Activated CD8-positive, alpha-beta memory T cell treated with anti-CD3 and anti-CD28 coated beads, Interleukin-2, amount 10 ng/mL, durations not matched to agents 7 days and 5 days (primary cell): ENCODE results near the gene PIK3CD. TPM values are rescaled to one million over a fixed set of nuclear protein-coding genes. Genes with fewer than 3 reads are reported as not detected.
A peak's percentile ranks its signal among the peaks of the same experiment; 100 is the strongest.

ENCODE experiments used
- ATAC-seq: fragments of 150-1000 bp; cut with Tn5 transposase; one replicate; pipeline ENCODE4 v1.10.0; 2021; ENCODE audit warnings: moderate library complexity
- CTCF ChIA-PET: fragments of 350-600 bp; sonication (Branson Sonifier 250); formaldehyde crosslinking; loops from one replicate; lab custom pipeline; 2021; ENCODE audit warnings: antibody characterized with exemption; lab: Charles Lee
- DNase-seq: peaks from one replicate; pipeline ENCODE4 v3.0.0-alpha.2; 2020
- H3K27ac Mint-ChIP-seq: one replicate; pipeline ENCODE4 v1.8.0; 2021; ENCODE audit warnings: mild to moderate bottlenecking, mixed read lengths
- H3K27me3 Mint-ChIP-seq: one replicate; pipeline ENCODE4 v1.8.0; 2021; ENCODE audit warnings: mixed read lengths
- H3K36me3 Mint-ChIP-seq: one replicate; pipeline ENCODE4 v1.8.0; 2021; ENCODE audit warnings: mild to moderate bottlenecking, mixed read lengths
- H3K4me1 Mint-ChIP-seq: one replicate; pipeline ENCODE4 v1.8.0; 2021; ENCODE audit warnings: mixed read lengths
- H3K4me3 Mint-ChIP-seq: one replicate; pipeline ENCODE4 v1.8.0; 2021; ENCODE audit warnings: mild to moderate bottlenecking, moderate library complexity, mixed read lengths
- H3K9me3 Mint-ChIP-seq: one replicate; pipeline ENCODE4 v1.8.0; 2022; ENCODE audit warnings: low read depth, mixed read lengths
- total RNA-seq, 2 experiments: library from RNA; stranded (reverse); gene quantifications; one replicate each; pipeline ENCODE4 v1.2.3, GENCODE V29; 2021

The PIK3CD gene
- total RNA-seq, 2 experiments from 2014 or later: 256 to 261 TPM

- ATAC-seq (peak; percentile 84), DNase-seq (peak; percentile 86)
- peaks cover 68% of the 10 kb centered on the region for H3K4me1 Mint-ChIP-seq
- peaks cover 34% of the 10 kb centered on the region for H3K36me3 Mint-ChIP-seq
- peak overlapping the region; percentile 70 for H3K4me3 Mint-ChIP-seq
- H3K9me3 Mint-ChIP-seq: no peaks in the 10 kb centered on the region
- H3K27me3 Mint-ChIP-seq: no peaks in the 10 kb centered on the region
- CTCF ChIA-PET: interaction anchor here (1.2 to 6.2 kb wide), 5 partner anchors 10 to 62 kb away, joined by 3 to 39 read pairs (median 11); no protein-coding TSS in a partner anchor
- peak overlapping the region; percentile 85 for H3K27ac Mint-ChIP-seq
These were observed 37.6 kb downstream of the PIK3CD start for GRCh38 chr1:9689011-9689706.

GRCh38 chr1:9689971-9690381 lies 38.4 kb downstream of the PIK3CD start:
- Mint-ChIP-seq H3K27ac (peak overlapping the region; percentile 34), H3K4me3 (peak overlapping the region; percentile 75), H3K36me3 (peaks cover 38% of the 10 kb centered on the region), H3K4me1 (peaks cover 66% of the 10 kb centered on the region), H3K9me3 (no peaks in the 10 kb centered on the region), H3K27me3 (no peaks in the 10 kb centered on the region)
- DNase-seq (no peak), ATAC-seq (no peak)
- CTCF ChIA-PET: interaction anchor here (1.8 to 2.8 kb wide), 3 partner anchors 13 to 62 kb away, joined by 7 to 22 read pairs (median 12); no protein-coding TSS in a partner anchor

- peaks cover 42% of the 10 kb centered on the region for H3K36me3 Mint-ChIP-seq
- peak overlapping the region; percentile 58 for H3K27ac Mint-ChIP-seq
- H3K4me3 Mint-ChIP-seq: peak overlapping the region; percentile 75
- H3K4me1 Mint-ChIP-seq: peaks cover 70% of the 10 kb centered on the region
- CTCF ChIA-PET: interaction anchor here (1.8 to 2.8 kb wide), 3 partner anchors 12 to 63 kb away, joined by 7 to 22 read pairs (median 12); no protein-coding TSS in a partner anchor
- H3K27me3 Mint-ChIP-seq: no peaks in the 10 kb centered on the region
- no peak for DNase-seq
- no peaks in the 10 kb centered on the region for H3K9me3 Mint-ChIP-seq
- no peak for ATAC-seq
These were observed 39.0 kb downstream of the PIK3CD start for GRCh38 chr1:9690440-9691107.

GRCh38 chr1:9691108-9691445 lies 39.5 kb downstream of the PIK3CD start:
- no peak for ATAC-seq
- DNase-seq: no peak

DNA sequence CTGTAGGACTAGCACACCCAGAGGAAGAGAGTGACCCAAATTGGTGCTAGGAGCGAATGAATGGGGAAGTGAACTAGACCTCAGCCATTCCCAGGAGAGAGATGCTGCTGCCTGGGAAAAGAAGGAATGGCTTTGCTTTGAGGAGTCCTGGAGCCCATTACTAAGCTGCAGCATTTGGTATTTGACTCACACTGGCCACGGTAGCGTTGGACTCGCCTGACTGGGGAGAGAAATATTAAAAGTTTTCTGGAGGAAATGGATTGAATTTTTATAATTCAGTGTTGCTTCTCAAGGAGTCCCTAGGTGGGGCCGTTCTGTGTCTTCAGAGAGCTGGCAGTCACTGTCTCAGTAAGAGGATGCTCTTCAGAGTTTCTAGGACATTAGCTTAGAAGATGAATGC lies 40.2 kb downstream of the PIK3CD start:
- Mint-ChIP-seq H3K27ac (peak overlapping the region; percentile 58), H3K4me3 (no peak overlapping the region), H3K36me3 (peaks cover 43% of the 10 kb centered on the region), H3K4me1 (peaks cover 63% of the 10 kb centered on the region), H3K9me3 (no peaks in the 10 kb centered on the region), H3K27me3 (no peaks in the 10 kb centered on the region)
- CTCF ChIA-PET: interaction anchor here (0.8 to 2.8 kb wide), 6 partner anchors 11 to 76 kb away, joined by 3 to 22 read pairs (median 6); no protein-coding TSS in a partner anchor
- ATAC-seq: no peak
- no peak for DNase-seq

More at GRCh38 chr1:9691108-9691445, 39.5 kb downstream of the PIK3CD start:
- peak overlapping the region; percentile 58 for H3K27ac Mint-ChIP-seq
- CTCF ChIA-PET: interaction anchor here (1.4 to 2.8 kb wide), 5 partner anchors 11 to 63 kb away, joined by 4 to 22 read pairs (median 12); no protein-coding TSS in a partner anchor
- H3K36me3 Mint-ChIP-seq: peaks cover 42% of the 10 kb centered on the region
- no peaks in the 10 kb centered on the region for H3K27me3 Mint-ChIP-seq
- H3K4me1 Mint-ChIP-seq: peaks cover 65% of the 10 kb centered on the region
- no peaks in the 10 kb centered on the region for H3K9me3 Mint-ChIP-seq
- no peak overlapping the region for H3K4me3 Mint-ChIP-seq

DNA sequence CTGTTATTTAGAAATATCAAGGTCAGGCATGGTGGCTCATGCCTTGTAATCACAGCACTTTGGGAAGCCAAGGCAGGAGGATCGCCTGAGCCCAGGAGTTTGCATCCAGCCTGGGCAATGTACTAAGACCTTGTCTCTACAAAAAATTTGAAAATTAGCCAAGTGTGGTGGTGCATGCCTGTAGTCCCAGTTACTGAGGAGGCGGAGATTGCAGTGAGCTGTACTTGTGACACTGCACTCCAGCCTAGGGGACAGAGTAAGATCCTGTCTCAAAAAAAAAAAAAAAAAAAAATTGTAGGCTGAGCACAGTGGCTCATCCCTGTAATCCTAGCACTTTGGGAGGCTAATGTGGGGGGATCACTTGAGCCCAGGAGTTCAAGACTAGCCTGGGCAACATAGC lies 45.3 kb downstream of the PIK3CD start:
- no peak for ATAC-seq

DNA sequence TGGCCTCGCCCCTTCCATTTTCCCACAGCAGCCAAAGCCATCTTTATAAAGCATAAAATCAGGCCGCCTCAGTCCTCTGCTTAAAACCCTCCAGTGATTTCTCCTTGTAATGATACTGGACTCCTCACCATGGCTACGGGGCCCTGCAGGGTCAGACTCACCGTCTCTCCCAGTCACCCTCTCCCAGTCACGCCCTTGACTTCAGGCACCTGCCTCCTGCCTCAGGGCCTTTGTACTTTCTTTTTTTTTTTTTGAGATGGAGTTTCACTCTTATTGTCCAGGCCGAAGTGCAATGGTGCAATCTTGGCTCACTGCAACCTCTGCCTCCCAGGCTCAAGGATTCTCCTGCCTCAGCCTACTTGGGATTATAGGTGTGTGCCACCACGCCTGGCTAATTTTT lies 47.8 kb downstream of the PIK3CD start:
- no peaks in the 10 kb centered on the region for H3K27me3 Mint-ChIP-seq
- no peak overlapping the region for H3K4me3 Mint-ChIP-seq
- peaks cover 62% of the 10 kb centered on the region for H3K36me3 Mint-ChIP-seq
- H3K4me1 Mint-ChIP-seq: peaks cover 53% of the 10 kb centered on the region
- H3K27ac Mint-ChIP-seq: peak overlapping the region; percentile 54
- H3K9me3 Mint-ChIP-seq: peaks cover 5% of the 10 kb centered on the region
- CTCF ChIA-PET: interaction anchor here (1.2 kb wide), 1 partner anchor 73 kb away, joined by 3 read pairs; no protein-coding TSS in a partner anchor
- no peak for DNase-seq
- no peak for ATAC-seq

More for the DNA sequence above, 45.3 kb downstream of the PIK3CD start:
- H3K9me3 Mint-ChIP-seq: no peaks in the 10 kb centered on the region
- peaks cover 41% of the 10 kb centered on the region for H3K4me1 Mint-ChIP-seq
- no peak overlapping the region for H3K27ac Mint-ChIP-seq
- DNase-seq: no peak
- H3K4me3 Mint-ChIP-seq: no peak overlapping the region
- CTCF ChIA-PET: interaction anchor here (0.6 to 1.6 kb wide), 2 partner anchors 10 to 70 kb away, joined by 3 read pairs; no protein-coding TSS in a partner anchor
- H3K27me3 Mint-ChIP-seq: no peaks in the 10 kb centered on the region
- peaks cover 53% of the 10 kb centered on the region for H3K36me3 Mint-ChIP-seq

- ATAC-seq: no peak
- DNase-seq: no peak
- H3K27me3 Mint-ChIP-seq: no peaks in the 10 kb centered on the region
- no peak overlapping the region for H3K4me3 Mint-ChIP-seq
- peaks cover 63% of the 10 kb centered on the region for H3K36me3 Mint-ChIP-seq
- CTCF ChIA-PET: interaction anchor here (0.9 kb wide), 1 partner anchor 73 kb away, joined by 4 read pairs; no protein-coding TSS in a partner anchor
- no peak overlapping the region for H3K27ac Mint-ChIP-seq
- peaks cover 5% of the 10 kb centered on the region for H3K9me3 Mint-ChIP-seq
- H3K4me1 Mint-ChIP-seq: peaks cover 54% of the 10 kb centered on the region
These were observed 48.8 kb downstream of the PIK3CD start for GRCh38 chr1:9700340-9700739.

DNA sequence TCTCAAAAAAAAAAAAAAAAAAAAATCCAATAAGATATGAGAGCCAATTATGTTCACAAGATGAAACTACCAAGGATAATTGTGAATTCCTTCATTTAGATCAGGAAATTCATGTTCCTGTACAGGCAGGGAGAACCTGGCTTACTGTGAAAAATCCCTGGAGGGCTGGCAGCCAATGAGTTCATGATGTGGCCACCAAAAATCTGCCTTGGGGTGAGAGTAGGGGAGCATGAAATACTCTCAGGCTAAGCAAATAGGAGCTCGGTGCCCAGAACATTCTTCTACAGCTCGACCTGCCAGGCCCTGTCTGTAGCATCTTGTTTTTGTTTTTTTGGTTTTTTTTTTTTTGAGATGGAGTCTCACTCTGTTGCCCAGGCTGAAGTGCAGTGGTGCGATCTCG lies 50.1 kb downstream of the PIK3CD start:
- CTCF ChIA-PET: interaction anchor here (0.8 to 4.0 kb wide), 8 partner anchors 10 to 74 kb away, joined by 3 to 25 read pairs (median 10); no protein-coding TSS in a partner anchor
- peaks cover 5% of the 10 kb centered on the region for H3K9me3 Mint-ChIP-seq
- ATAC-seq: no peak
- peaks cover 62% of the 10 kb centered on the region for H3K4me1 Mint-ChIP-seq
- H3K27me3 Mint-ChIP-seq: no peaks in the 10 kb centered on the region
- H3K36me3 Mint-ChIP-seq: peaks cover 67% of the 10 kb centered on the region
- peak overlapping the region; percentile 49 for H3K27ac Mint-ChIP-seq
- no peak overlapping the region for H3K4me3 Mint-ChIP-seq
- no peak for DNase-seq

DNA sequence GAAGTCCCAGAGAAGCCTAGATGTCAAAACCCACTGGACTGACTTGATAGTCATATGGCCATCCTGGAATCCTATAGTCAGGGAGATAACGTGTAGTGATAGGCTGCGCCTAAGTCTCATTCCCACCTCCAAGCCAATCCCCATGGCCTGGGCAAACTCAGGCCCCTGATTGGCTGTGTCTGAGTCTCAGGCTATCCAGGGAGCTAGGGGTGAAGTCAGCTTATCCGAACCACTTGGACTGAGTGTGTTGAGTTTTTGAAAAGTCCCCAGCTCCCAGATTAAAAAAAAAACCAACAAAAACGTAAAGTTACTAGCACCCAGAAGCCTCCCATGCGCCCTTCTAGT lies 51.6 kb downstream of the PIK3CD start:
- CTCF ChIA-PET: interaction anchor here (0.8 to 4.0 kb wide), 11 partner anchors 8 to 75 kb away, joined by 3 to 25 read pairs (median 7); no protein-coding TSS in a partner anchor
- Mint-ChIP-seq H3K9me3 (peaks cover 5% of the 10 kb centered on the region), H3K4me3 (no peak overlapping the region), H3K27me3 (no peaks in the 10 kb centered on the region), H3K36me3 (peaks cover 70% of the 10 kb centered on the region), H3K27ac (peak overlapping the region; percentile 82), H3K4me1 (peaks cover 69% of the 10 kb centered on the region)
- DNase-seq (no peak), ATAC-seq (no peak)

DNA sequence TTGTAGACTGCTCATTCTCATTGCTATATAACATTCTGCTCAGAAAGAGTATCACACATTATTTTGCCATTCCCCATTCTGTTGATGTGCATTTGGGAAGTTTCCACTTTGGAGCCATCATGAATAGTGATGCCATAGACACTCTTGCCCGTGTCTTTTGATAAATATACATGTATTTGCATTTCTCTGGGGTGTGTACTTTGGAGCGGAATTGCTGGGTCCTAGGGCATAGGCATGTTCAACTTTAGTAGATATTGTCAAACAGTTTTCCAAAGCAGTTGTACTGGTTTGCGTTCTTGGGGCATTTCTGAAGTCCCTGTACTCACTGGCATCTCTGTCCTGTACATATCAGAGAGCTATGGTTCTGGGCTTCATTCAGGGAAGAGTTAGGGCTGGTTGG lies 52.1 kb downstream of the PIK3CD start:
- DNase-seq: no peak
- H3K36me3 Mint-ChIP-seq: peaks cover 68% of the 10 kb centered on the region
- H3K4me1 Mint-ChIP-seq: peaks cover 66% of the 10 kb centered on the region
- no peak for ATAC-seq
- CTCF ChIA-PET: interaction anchor here (0.9 to 4.0 kb wide), 9 partner anchors 8 to 76 kb away, joined by 3 to 25 read pairs (median 9); no protein-coding TSS in a partner anchor
- peaks cover 5% of the 10 kb centered on the region for H3K9me3 Mint-ChIP-seq
- H3K4me3 Mint-ChIP-seq: no peak overlapping the region
- no peaks in the 10 kb centered on the region for H3K27me3 Mint-ChIP-seq
- peak overlapping the region; percentile 82 for H3K27ac Mint-ChIP-seq

GRCh38 chr1:9705337-9706093 lies 54.0 kb downstream of the PIK3CD start:
- CTCF ChIA-PET: interaction anchor here (1.7 to 4.0 kb wide), 2 partner anchors 9 to 15 kb away, joined by 8 to 25 read pairs; no protein-coding TSS in a partner anchor
- Mint-ChIP-seq H3K4me1 (peaks cover 68% of the 10 kb centered on the region), H3K36me3 (peaks cover 65% of the 10 kb centered on the region), H3K27me3 (no peaks in the 10 kb centered on the region), H3K9me3 (peaks cover 5% of the 10 kb centered on the region), H3K4me3 (no peak overlapping the region), H3K27ac (peak overlapping the region; percentile 80)
- no peak for DNase-seq
- no peak for ATAC-seq
